GM10248 (cell line): ENCODE results near the gene TPSG1.

Experiments
- CTCF ChIA-PET: fragments of 300-600 bp; sonication (Branson Sonifier 250); formaldehyde crosslinking; extraction: SDS; loops from one replicate; lab custom pipeline; 2021; ENCODE audit warnings: antibody characterized with exemption; lab: Yijun Ruan, JAX
- POLR2A ChIA-PET: fragments of 350-650 bp; sonication (Branson Sonifier 250); formaldehyde crosslinking; extraction: SDS; loops from one replicate; lab custom pipeline; 2020; ENCODE audit warnings: antibody characterized with exemption; lab: Yijun Ruan, JAX
- DNase-seq: peaks from one replicate; pipeline ENCODE4 v3.0.0; 2012; ENCODE audit errors: extremely low spot score
- CTCF ChIP-seq: IDR thresholded peaks from 2 replicates; pipeline ENCODE4 v1.5.1; 2012; ENCODE audit warnings: mild to moderate bottlenecking, low read depth; ENCODE audit errors: extremely low read depth, missing control alignments, control extremely low read depth

TPSG1 gene

GRCh38 chr16:1182316-1182671 is 42.8 kb downstream of the TPSG1 start:
- no peak for DNase-seq
- POLR2A ChIA-PET, result no interaction called here
- no peak for TF ChIP-seq CTCF
- CTCF ChIA-PET, result no interaction called here

- ChIA-PET POLR2A (no interaction called here), CTCF (no interaction called here)
- TF ChIP-seq CTCF, result no peak
- no peak for DNase-seq
These were observed 43.4 kb downstream of the TPSG1 start for GRCh38 chr16:1181404-1182315.

- CTCF ChIA-PET, result no interaction called here
- POLR2A ChIA-PET, result no interaction called here
- TF ChIP-seq CTCF, result no peak
- DNase-seq, result no peak
These were observed 44.3 kb downstream of the TPSG1 start for GRCh38 chr16:1180549-1181403.

GRCh38 chr16:1178295-1178910 is 46.7 kb downstream of the TPSG1 start:
- POLR2A ChIA-PET, result no interaction called here
- no peak for DNase-seq
- TF ChIP-seq CTCF, result no peak
- CTCF ChIA-PET, result no interaction called here

- ChIA-PET POLR2A (no interaction called here), CTCF (no interaction called here)
- no peak for DNase-seq
- no peak for TF ChIP-seq CTCF
These were observed 47.3 kb downstream of the TPSG1 start for GRCh38 chr16:1177750-1178149.

GRCh38 chr16:1177053-1177452 is 48.0 kb downstream of the TPSG1 start:
- TF ChIP-seq CTCF, result no peak
- ChIA-PET POLR2A (no interaction called here), CTCF (no interaction called here)
- DNase-seq, result no peak
